NAMALWA (cell line): ENCODE measurements around the gene MPV17L.
"Not testable (repeated sequence)": the region's sequence is repeated elsewhere in the genome, so short reads cannot be mapped to it uniquely, and the experiment has no call there.

ENCODE experiments used
- DNase-seq: peaks from one replicate; pipeline ENCODE4 v3.0.0-alpha.2; 2015; ENCODE audit warnings: low spot score

MPV17L gene

GRCh38 chr16:15409476-15409875 lies 13.9 kb downstream of the MPV17L start:
- DNase-seq = not testable (repeated sequence)

GRCh38 chr16:15415511-15415985 lies 20.0 kb downstream of the MPV17L start:
- no peak for DNase-seq

- no peak for DNase-seq
Measured at GRCh38 chr16:15417197-15417596, 21.6 kb downstream of the MPV17L start.

DNA sequence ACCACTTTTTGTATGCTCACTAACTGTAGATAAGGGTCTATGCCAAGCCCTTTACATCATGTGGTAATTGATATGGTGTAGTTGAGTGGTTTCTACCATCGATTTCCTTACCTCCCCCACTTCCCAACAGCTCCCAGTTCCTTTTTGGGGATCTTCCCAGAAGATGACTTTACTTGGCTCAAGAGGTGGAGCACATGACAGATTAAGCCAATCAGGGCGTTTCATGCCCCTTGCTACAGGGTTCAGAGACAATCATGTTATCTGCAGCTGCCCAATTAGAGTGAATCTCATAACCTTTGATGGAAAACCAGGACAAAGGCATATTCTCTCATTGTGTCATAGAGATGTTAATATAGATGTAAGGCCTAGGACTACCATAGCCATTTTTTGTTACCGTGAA lies 22.7 kb downstream of the MPV17L start:
- no peak for DNase-seq

- DNase-seq = not testable (repeated sequence)
Measured at GRCh38 chr16:15421696-15422095, 26.1 kb downstream of the MPV17L start.

DNA sequence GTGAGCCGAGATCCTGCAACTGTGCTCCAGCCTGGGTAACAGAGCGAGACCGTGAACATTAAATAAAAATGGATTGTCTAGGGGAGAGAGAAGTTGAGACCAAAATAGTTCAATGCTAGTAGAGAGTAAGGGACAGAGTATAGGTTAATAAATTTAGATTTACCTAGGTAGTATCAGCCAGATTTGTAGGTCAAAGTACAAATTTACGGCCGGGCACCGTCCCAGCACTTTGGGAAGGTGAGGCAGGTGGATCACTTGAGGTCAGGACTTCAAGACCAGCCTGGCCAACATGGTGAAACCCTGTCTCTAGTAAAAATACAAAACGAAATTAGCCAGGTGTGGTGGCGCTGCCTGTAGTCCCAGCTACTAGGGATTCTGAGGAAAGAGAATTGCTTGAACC lies 26.7 kb downstream of the MPV17L start:
- DNase-seq = no peak

- DNase-seq = no peak
Measured at GRCh38 chr16:15425861-15426260, 30.3 kb downstream of the MPV17L start.

GRCh38 chr16:15426796-15427195 lies 31.2 kb downstream of the MPV17L start:
- no peak for DNase-seq

- peak; percentile 56 for DNase-seq
Measured at GRCh38 chr16:15427648-15428239, 32.2 kb downstream of the MPV17L start.

GRCh38 chr16:15430884-15431283 lies 35.3 kb downstream of the MPV17L start:
- not testable (repeated sequence) for DNase-seq

DNA sequence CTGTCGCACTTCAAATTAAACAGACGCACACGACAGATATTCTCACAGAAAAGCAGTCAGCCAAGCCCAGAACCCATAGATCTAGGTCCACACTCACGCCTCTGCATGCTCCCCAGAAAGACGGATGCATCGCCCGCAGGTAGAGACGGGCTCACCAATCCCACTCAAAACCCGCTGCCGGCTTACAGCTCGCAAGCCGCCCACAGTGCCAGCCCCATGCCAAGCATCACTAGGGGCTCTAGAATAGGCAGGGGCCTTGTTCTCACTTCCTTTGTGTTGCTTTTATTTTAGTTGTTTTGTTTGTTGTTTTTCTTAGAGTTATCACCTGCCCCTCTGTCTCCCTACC lies 38.5 kb downstream of the MPV17L start:
- no peak for DNase-seq

- DNase-seq = no peak
Measured at GRCh38 chr16:15434425-15435215, 39.1 kb downstream of the MPV17L start, which contains the start of gene BMERB1. Gene BMERB1, plus strand, starts transcription at chr16:15434588. Its CDS starts 66 bp downstream, at chr16:15434654.

DNA sequence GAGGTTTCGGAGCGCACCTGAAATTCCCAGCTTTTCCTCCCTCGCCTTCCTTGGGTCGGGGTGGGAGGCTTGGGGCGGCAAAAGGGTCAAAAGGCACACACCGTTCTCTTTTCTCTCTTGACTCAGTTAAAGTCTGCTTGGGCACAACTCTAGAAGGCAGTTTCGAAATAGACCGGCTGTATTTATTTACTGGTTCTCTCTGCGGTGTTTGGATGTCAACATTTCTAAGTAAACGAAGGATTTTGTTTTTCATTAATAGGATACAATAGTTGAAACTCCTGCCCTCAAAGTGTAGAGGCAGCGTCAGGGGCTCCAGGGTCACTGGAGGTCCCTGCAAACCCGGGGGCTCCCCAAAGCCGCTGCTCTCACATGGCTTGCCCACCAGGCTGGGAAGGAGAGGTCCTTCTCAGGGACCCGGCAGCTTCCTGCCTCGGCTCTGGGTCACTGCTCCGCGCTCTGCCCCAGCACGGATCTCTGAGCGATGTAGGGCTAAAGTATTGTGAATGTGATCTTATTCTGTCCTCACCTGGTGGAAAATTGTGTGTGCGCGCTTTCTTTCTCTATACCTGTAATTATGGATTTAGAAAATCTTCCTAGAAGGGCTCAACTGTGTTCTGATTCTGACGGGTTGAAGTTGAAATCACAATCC lies 39.8 kb downstream of the MPV17L start:
- DNase-seq = no peak

GRCh38 chr16:15439102-15439501 lies 43.5 kb downstream of the MPV17L start:
- DNase-seq = no peak

DNA sequence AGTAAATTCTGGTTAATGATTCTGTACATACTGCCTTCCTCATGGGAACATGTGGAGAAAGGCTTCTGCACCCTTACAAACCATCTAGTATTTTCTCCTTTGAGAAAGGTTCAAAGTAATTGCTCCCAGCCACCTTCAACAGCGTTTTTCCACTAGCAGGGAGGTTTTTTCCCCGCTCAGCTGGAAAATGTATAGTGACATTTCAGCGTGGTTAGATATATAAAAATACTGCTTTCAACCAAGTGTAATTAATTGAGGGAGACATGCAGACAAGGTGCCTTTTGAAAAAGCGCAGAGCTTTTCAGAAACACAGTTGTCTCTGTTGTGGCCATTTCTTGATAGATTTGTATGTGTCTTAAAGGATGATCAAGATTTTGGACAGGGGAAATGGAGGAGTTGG lies 44.0 kb downstream of the MPV17L start:
- DNase-seq = no peak

DNA sequence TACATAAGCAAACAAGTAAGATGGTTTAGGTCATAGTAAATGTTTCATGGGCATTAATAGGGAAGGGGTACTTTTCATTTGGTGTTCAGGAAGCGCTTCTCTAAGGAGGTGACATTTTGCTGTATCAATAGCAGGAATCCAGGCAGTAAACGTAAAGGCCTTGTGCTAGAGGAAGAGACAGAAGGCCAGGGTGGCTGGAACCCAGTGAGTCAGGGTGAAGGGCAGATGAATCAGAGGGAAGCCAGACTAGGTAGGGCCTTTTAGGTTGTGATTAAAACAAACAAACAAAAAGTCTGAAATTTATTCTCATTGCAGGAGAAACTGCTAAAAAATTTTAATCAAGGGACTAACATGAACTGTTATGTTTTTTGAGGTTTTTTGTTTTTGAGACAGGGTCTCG lies 45.3 kb downstream of the MPV17L start:
- DNase-seq = no peak

DNA sequence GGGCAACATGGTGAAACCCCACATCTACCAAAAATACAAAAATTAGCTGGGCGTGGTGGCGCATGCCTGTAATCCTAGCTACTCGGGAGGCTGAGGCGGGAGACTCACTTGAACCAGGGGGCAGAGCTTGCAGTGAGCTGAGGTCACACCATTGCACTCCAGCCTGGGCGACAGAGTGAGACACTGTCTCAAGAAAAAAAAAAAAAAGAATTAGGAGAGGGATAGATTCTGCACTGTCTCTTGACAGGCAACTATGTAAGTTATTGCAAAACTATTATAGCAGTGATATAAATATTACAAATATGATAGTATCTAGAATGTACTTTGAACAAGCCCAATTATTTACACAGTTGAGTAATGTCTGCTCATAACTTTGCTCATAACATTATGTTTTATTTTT lies 46.6 kb downstream of the MPV17L start:
- not testable (repeated sequence) for DNase-seq

- DNase-seq = no peak
Measured at GRCh38 chr16:15443753-15444152, 48.2 kb downstream of the MPV17L start.

DNA sequence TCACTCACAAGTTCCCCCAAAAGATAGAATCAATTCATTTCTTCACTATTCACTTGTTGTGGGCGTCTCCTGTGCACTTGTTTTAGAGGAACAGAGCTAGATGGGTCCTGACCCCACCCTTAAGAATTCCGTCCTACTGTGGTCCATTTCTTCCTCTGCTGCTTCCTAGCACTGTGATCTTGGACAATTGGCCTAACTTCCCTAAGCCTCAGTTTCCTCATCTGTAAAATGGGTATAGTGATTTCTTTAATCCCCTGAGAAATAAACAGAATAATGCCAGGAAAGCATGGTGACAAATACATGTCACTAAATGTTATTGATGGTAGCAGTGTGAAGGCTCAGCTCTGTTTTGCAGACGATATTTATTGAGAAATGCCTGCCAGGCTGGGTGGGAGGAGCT lies 48.7 kb downstream of the MPV17L start:
- DNase-seq = no peak

- DNase-seq = no peak
Measured at GRCh38 chr16:15445450-15445849, 49.9 kb downstream of the MPV17L start.

DNA sequence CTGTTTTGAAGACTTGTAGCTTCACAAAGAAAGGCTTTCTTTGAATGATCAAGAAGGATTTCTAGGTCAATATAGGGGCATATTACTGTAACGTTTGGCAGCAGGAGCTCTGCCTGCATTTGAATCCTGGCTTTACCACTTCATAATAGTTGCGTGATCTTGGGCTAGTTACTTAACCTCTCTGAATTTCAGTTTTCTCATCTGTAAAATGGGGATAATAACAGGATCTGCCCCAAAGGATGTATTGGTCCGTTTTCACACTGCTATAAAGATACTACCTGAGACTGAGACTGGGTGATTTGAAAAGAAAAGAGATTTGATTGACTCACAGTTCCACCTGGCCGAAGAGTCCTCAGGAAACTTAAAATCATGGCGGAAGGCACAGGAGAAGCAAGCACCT lies 51.3 kb downstream of the MPV17L start:
- DNase-seq = no peak

- no peak for DNase-seq
Measured at GRCh38 chr16:15450624-15451023, 55.1 kb downstream of the MPV17L start.

- DNase-seq = no peak
Measured at GRCh38 chr16:15451098-15451731, 55.7 kb downstream of the MPV17L start.
